C1 segment of cervical spinal cord (tissue), 14 donors: Measurements from ENCODE around the gene ADAT3.
A peak's percentile ranks its signal among the peaks of the same experiment; 100 is the strongest.

Experiments
- DNase-seq, 14 donors: peaks; one replicate each; lab custom pipeline; 2025; lab: John Stamatoyannopoulos, UW

Gene ADAT3

DNA sequence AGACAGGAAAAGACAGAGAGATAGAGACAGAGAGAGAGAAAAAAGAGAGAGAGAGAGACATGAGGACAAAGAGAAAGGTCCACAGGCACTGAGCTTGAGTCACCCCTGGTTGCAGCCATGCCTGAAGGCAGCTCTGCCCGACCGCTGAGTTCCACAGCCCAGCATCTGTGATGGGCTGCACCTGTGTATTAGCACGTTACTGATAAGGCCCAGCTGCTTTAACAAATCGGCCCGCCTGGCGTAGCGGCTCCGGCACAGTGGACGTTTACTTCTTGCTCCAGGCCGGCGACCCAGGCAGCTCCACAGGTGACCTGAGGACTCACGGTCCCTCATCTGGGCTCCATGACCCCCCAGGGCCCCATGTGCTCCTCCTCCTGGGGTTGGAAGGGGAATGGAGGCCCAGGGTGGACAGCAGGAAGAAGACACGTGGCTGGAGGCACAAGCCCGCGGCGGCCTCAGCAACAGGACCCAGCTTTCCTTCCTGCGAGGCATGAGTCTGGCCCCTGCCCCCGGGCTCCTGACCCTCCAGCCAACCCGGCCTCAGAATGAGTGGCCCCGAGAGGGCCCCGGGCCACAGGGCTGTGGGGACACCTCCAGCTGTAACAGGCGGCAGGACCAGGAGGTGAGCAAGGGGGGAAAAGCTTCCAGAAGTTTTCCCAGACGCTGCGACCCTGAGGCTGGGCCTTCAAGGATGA, 31.9 kb downstream of the ADAT3 start:
- no peak for DNase-seq

DNA sequence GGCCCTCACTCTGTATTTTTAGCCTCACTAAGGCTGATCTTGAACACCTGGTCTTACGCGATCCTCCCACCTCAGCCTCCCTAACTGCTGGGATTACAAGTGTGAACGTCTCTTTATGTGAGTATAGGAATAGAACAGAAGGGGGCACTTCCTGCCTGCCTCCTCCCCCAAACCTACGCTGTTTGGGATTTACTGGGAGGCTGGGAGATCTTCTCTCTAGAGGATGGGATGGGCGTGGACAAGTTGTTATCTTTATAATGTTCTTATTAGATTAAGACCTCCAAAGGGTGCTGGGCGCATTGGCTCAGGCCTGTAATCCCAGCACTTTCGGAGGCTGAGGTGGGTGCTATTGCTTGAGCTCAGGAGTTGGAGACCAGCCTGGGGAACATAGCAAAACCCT, 32.9 kb downstream of the ADAT3 start:
- no peak for DNase-seq

DNA sequence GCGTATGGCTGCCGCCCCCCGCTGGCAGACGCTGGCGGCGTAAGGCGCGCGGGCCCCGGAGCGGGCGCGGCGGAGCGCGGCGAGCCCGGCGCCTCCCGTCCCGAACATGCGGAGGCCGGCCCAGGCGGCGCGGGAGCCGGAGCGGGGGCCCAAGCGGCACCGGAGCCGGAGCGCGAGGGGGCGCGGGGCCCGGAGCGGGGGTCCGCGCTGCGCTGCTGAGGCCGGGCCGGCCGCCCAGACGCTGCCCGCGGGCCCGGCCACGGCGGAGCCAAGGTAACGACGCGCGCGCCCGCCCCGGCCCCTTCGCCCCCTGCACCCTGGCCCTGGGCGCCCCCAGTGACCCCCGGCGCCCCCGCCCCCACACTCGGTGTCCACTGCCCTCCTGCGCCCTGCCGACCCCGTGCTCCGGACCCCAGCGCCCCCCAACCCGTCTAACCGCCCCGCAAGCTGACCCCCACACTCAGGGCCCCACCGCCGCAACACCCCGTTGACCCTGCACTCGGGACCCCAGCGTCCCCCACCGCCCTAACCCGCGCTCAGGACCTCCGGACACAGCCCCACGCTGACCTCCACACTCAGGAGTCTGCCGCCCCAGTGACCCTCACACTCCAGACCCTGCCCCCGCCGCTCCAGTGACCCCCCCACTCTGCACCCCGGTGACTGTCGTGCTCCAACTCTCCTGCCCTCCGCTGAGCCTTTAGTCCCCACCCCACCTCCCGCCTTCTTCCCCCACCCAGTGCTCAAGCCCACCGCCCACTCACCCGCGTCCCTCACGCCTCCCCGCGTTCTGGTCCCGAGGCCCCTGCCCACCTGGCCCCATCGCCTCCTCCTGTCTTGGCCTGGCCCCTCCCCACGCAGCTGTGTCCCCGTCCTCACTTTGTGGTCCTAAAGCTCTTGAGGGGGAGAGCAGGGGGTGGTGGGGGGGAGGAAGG, 36.2 kb downstream of the ADAT3 start, which contains the start of gene CSNK1G2:
CSNK1G2 (plus strand) TSS at position 27 of the 932 bp plus-strand sequence. CDS start 28,601 bp downstream, outside the sequence.
- DNase-seq = peak in 1 of 14 donors; percentile 41

DNA sequence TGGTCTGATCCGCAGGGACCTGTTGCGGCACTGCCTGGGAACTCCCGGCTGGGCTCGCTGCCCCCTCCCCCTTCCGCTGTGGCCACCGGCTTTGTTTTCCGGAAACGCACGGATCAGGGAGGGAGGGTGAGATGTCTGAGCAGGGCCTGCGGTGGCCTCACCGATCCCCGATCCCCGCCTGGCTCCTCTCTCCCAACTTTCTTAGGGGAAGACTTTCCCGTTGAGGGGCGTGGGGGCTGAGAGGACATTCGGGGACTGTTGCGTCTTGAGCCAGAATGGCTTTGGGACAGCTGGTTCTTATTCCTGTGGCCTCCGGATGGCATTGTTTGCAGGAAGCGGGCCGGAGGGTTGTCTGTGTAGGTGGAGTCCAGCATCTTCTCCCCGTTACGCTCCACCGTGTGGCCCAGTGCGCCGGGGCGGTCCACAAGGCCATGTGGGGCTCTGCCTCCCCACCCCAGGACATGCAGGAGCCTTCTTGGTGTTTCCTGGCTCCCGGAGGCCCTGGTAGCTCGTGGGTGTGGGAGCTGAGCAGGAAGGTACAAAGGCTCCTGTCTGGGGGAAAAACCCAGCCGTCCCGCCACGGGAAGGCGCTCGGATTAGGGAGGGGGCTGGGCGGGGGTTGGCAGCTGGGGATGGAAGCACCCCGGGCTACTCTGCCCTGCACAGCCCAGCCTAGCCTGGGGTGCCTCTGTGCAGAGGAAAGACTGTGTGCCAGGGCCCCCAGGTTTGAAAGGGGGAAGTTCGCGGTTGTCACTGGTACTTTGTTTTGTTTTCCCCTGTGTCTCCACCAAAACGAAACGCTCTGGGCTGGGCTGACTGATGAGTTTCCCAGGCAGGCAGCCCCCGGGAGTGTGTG, 37.1 kb downstream of the ADAT3 start:
- DNase-seq = peak in 13 of 14 donors; percentile 17 to 71 (median 61)

DNA sequence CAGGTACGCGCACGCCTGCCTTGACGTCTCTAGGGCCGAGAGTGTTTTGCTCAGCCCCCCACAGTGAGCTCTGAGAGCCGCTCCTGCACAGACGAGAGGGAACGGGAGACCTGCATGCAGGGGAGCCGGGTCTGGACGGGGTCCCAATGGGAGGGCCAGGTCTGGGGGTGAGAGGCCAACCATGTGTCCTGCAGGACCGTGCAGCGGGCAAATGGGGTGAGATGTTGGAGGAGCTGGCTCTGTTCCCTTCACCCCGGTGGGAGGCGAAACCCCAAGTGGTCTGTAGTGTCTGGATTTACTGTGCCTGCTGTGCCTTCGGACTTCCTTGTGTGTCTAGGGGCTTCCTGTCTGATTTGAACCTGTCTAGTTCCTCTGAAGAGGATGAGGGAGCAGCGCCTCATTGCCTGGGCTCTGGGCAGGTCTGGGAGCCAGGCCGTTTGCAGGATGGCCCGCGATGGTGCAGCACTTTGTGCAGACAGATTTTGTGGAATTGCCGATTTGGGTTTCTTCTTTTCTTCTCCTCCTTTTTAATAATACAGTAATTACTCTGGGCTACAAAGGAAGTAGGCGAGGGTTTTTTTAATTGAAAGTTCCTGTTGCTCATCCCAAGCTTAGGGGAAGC, 37.8 kb downstream of the ADAT3 start:
- DNase-seq = peak in 4 of 14 donors; percentile 10 to 40 (median 30)

DNA sequence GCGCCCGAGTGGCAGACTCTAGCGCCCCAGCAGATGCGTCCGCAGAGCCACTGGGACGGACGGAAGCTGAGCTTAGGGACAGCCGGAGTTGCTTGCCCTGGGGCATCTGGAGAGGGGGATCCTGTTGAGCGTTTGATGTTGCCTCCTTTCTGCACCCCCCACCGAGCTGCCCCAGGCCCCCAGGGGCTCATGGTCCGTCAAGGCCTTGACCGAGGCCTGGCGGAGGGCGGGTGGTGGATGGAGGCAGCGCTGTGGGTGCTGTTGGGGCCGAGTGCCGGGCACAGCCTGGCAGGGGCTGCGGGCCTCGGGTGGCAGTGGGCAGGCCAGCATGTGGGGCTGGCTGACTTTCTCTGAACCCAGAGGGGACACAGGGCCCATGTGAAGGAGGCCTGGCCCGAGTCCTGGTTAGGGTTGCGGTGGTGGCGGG, 38.5 kb downstream of the ADAT3 start:
- no peak for DNase-seq

DNA sequence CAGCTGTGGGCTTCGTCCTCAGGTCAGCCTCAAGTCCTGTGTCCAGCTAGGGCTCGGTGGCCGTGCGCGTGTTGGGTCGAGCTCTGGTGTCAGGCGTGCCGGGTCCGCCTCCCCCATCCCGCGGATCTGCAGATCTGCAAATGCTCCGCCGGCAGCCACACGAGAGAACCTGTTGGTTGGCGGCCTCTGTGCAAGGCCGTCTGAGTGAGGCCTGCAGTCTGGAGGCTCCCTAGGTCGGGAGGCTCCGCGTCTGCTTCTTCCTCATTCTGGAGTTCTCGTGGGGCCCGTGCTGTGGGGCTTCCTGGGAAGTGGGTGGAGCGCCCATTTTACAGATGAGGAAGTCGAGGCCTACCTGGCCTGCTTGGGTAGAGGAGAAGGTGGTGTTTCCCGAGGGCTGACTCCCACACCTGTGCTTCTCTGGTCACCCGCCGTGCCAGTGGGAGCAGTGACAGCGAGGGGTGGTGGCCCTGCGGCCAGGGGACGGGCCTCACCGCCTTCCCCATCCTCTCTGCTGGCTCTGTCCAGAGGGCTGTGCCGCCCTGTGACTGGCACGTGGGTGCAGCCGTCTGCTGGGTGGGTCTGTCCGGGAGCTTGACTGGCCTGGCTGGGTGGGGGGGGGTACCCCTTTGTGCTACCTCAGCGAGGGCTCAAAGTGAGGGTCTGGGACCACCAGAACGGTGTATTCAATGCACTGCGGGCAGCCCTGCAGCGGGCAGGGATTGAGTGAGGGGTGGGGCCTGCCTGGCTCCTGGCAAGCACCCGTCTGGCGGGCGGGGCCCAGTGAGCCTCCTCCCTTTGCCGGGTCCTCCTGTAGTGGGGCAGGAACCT, 39.1 kb downstream of the ADAT3 start:
- no peak for DNase-seq

DNA sequence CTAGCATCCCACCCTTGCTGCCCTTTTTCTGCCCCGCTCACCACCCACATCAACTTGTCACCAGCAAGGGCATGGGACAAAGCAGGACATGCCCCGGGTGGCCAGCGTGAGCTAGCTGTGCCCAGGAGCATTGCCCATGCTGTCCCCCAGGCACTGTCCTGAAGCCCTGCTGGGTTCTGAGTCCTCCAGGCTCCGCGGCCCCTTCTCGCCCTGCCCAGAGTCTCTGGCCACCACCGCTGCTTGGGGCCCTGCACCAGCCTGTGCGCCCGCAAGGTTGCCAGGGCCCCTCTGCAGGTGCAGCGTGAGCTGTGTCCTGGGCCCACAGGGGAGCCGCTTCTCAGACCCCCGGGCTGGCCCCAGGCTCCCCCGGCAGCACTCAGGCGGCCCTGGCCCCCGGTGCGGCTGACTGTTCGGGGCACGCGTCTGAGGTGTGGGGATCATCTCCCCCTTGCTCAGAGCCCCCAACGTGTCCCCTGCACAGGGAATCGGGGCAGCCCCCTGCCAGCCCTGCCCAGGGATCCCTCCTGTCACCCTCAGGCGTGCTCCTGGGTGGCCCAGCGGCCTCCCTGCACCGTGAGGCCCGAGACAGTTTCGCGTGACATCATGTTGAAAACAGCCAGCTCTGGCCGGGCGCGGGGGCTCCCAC, 39.8 kb downstream of the ADAT3 start:
- DNase-seq = no peak

DNA sequence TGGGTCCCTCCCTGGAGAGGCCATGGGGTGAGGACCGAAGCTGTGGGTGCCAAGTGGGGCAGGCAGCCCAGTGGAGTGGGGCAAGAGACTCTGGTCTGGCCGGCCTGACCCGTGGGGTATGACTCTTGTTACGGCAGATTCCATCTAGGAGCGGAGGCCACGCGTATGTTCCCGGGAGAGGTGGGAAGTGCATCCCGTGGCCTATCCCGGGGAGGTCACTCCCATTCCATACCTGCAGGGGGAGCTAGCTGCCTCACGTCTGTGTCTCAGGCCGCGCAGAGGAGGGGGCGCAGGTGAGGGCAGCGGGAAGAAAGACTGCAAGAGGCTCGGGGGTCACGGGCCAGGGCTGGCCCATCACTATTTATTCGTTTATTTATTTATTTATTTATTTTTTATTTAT, 40.7 kb downstream of the ADAT3 start:
- peak in 1 of 14 donors; percentile 25 for DNase-seq

DNA sequence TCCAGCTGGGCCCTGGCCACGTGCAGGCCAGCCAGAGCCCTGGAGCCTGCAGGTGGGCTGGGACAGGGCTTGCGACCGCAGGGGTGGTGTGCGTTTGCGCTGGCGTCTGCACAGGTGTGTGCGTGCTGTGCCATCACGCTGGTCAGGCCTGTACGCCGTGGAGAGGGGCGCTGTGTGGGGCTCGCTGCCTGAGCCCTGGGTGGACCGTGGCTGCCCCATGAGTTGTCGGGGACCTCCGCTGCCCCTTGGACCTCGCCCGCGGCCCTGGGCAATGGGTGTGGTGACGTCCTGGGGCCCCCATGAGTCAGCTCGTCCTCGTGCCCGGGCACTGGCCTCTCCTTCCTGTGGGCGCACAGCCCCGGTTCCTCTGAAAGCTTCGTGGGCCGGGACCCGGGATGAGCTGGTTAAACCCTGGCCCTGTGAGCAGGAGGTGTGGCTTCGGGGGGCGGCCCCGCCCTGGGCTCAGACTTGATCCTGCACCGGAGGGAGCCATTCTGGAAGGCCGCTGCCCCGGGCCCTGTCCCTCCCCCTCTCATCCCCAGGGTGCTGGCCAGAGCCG, 42.5 kb downstream of the ADAT3 start:
- DNase-seq = no peak

DNA sequence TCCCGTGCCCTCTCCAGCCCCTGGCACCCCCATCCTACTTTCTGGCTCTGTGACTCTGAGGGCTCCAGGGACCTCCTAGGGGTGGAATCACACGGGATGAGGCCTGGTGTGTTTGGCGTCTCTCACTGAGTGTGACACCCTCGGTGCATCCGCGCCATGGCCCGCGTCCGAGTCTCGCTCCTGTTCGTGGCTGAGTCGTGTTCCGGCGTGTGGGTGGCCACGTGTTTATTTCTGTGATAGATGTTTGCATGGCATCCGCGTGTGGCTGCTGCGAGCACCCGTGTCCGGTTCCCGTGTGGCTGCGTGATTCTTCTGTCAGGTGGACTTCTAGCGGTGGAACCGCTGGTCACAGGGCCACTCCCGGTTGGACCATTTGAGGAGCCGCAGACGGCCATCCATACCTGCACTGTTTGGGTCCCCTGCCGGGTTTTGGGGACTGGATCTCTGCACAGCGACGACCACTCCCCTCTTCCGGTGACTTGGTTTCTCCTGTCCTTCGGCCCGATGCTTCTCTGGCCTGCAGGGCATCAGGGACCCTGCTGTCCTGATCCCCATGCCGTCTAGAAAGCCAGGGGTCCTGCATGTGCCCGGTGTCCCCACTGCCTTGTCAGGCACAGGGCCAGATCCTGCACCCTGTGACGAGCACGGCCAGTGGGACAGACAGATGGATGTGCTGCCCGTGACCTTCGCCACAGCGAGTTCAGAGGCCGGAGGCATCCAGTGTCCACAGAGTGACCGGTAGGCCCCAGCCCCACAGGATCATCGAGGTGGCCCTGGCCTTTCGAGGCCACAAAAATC, 44.3 kb downstream of the ADAT3 start:
- no peak for DNase-seq

DNA sequence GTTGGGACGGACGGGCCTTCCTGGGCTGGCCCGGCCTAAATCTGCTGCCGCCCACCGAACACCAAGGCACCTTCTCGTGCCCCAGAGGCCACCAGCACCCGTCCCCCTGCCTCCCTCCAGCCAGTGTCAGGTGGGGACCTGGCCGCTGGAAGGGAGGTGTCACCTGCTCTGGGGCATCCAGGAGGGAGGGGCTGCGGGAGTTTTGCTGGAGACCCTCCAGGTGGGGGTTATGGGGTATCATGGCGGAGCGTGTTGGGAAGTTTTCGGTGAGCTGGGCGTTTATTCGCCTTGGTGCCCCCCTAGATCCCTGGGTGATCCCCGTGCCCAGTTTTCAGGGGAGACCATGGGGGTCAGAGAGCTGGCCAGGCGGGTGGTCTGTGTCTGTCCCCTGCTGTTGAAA, 45.4 kb downstream of the ADAT3 start:
- DNase-seq = no peak

DNA sequence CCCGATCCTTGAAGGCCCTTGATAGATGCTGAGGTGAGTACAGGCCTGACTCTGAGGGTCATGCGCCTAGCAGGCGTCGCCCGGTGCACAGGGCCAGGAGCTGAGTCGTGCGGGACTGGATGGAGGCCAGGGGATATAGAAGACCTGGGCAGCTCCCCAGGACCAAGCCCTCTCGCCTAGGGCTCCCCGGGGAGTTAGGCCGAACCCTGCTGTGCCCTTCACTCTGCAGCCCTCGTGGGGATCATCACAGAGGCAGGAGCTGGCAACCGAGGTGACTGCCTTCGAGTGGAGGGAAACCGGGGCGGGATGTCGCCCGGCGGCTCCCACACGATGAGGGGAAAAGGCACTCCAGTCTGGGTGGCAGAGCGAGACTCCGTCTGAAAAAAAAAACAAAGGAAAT, 47.4 kb downstream of the ADAT3 start:
- no peak for DNase-seq

DNA sequence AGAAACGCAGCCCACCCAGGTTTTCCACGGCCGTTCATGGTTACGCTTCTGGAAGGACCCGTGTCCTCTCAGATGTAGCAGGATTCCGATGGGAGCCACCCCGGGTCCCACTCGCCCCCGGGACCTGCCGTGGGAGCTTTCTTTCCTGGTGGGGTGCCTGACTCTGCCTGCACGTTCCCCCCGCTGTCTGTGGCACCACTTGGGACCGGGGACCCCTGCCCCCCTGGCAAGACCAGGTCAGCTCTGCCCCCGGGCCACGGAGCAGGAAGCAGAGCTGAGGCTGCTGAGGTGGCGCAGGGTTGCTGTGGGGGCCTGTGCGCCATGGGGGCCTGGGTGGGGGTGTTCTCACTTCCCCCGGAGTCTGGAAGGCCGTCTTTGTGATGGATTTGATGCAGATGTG, 47.8 kb downstream of the ADAT3 start:
- DNase-seq = no peak

DNA sequence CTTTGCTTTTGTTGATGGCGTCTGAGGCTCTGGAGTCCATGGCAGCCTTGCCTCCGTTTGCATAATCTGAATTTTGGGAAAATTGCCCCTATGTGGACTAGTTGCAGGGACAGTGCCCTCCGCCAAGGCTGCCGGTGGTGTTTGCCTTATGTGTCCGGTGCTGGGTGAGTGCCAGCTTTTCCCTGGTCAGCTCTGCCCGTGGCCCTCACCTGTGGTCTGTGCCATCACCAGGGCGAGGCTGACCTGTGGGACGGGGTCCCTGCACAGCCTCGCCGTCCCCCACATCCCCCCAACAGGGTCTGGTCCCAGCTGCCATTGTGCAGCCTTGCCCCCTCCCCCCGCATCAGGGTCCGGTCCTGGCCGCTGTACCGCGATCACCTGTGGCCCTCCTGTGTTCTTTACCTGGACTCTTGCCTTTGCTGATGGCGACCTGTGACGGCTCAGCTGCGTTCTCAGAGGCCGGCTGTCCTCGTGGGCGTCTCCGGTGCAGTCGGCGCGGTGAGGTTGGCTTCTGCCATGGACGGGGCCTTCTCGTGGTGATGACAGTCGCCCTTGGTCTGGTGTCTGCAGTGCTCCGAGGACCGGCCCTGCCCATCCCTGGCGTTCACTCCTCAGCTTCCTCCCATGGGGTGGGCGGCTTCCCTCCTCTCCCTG, 48.4 kb downstream of the ADAT3 start:
- no peak for DNase-seq

DNA sequence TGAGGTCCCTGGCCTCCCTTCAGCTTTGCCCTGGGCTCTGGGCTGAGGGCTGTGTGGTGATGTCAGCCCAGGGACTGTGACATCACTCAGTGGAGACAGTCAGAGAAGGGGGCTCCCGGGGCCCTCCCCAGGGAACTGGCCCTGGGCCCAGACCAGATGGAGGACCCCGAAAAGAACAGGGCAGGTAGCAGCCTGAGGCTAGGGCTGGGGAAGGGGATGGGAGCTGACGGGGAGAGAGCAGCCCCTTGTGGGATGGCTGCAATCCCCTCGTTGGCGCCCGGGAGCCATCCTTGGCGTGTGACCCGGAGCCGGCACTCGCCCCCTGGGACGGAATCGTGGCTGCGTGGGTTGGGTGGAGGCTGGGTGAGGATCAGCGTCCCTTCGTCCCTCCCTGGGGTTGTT, 49.3 kb downstream of the ADAT3 start:
- DNase-seq = no peak

DNA sequence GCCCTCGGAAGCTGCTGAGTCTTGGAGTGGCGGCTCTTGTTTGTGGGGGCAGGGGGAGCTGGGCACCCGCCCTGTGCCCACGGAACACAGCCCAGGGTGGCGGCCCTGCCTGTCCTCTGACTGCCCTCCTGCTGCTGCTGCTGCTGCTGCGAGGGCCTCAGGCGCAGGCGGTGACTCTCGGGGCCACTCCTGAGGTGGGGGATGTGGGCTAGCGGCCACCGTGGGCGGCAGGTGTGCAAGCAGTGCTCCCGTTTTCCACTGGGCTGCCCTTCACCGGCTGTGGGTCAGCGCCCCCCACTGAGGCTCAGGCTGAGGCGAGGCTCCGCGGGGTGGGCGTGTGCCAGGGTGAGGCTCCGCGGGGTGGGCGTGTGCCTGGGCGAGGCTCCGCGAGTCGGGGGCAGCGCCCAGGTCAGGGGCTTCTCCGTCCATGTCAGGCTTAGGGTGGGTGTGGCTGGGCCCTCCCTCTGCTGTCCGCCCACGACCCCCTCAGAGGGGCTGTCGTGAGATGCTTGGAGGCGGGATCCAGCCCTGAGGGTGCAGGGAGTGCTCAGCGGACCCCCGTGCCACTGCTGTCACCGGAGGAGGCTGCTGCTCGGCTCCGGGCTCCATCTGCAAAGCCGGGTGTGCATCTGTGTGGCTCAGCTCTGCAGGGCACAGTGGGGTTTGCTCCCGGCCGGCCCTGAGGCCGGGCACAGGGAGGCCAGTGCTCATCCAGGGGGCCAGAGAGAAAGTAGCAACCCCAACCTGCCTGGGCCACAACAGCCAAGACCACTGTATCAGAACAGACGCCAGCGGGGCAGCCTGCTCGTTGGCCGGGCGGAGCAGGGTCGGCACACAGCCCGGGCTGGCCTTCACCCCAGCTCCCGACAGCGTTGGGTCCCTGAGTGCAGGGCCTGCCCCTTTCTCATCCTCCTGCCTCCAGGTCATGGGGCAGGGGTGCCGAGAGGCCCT, 50.2 kb downstream of the ADAT3 start:
- DNase-seq = peak in 1 of 14 donors; percentile 75
